Right lobe of liver (tissue), 4 donors: Measurements from ENCODE around the gene CHN1.

Experiments
- CTCF ChIP-seq, 4 donors: fragments of 200-600 bp in 3 of 4; fragments of 450-650 bp in 1 of 4; IDR thresholded peaks; one replicate each; pipeline versions ENCODE4 v1.5.1 to v1.8.0; 2016 to 2022; ENCODE audit warnings: antibody characterized with exemption in 4 of 4, mild to moderate bottlenecking in 2 of 4
- POLR2A ChIP-seq: fragments of 450-650 bp; IDR thresholded peaks from one replicate; pipeline ENCODE4 v1.6.1; 2017; ENCODE audit warnings: antibody characterized with exemption, mild to moderate bottlenecking
- donor health status: DM: no; HTN: no; CAD: no.
- donor health status: DM: no; HTN: no; CAD: no.
- donor health status: DM: no; HTN: yes; CAD: no.

- TF ChIP-seq CTCF (IDR thresholded peaks at IDR 0.05) (no peak), POLR2A (no peak)
Observed at GRCh38 chr2:174971868-174972781, 33.1 kb downstream of the CHN1 start.
